ENCODE measurements around the gene NFAM1. TPM values are rescaled to one million over a fixed set of nuclear protein-coding genes. Genes with fewer than 3 reads are reported as not detected.

The NFAM1 gene
- total and polyA plus RNA-seq, 12 donors = 0.44 to 11.2 (median 7.1) TPM

DNA sequence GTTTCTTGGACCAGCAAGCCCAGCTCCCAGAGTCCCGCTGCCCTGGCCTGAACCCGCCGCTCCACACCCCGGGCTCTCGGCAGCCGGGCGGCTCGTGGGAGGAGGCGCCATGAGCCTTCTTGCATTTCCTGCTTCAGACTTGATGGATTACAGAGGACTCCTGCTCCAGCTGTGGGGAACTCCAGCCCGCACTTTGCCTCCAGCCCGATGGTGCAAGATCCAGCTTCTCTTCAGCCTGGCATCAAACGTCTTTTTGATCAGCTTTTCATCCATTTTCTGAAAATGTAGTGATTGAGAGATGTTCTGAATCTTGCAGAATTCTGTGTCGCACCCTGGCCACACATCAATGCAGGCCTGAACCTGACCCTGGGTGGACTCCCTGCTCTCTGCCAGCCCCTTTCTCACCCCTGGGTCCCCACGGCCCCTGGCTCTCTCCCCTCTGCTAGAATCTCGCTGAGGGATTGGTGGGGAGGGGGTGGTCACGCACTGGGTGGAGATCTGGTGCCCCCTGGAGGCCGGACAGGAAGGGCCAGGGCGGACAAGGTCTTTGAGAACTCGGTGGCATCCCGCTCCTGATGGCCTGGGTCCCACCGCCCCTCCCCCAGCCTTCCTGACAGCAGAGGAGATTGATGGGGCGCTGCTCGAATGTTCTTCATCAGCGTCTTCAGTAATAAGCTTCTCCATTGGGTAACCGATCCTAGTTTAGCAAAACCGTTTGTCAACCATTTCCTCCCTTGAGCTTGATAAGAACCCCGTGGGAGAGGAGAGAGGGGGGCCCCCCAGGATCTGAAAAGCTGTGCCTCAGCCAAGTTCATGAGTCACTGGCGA lies 12.1 kb upstream of the NFAM1 start:
- Histone ChIP-seq H3K9me3 (replicated peaks in 1 of 3) (no peaks in the 10 kb centered on the region), H3K27me3 (no peaks in the 10 kb centered on the region), H3K4me3 (peak overlapping the region in 2 of 4 donors; percentile 2 to 63), H3K36me3 (replicated peaks in 1 of 2) (no peaks in the 10 kb centered on the region), H3K4me1 (replicated peaks in 1 of 2) (peaks cover 11 to 20% of the 10 kb centered on the region in 2 donors), H3K27ac (peak overlapping the region; percentile 38 to 96 (median 84))
- 1 to 2% (median 1%) methylated on average over 18 to 28 of the region's 28 CpGs for WGBS, 4 donors
- intact Hi-C loops (cut with DNase I) = no loop called here
- DNase-seq = peak; percentile 81 to 96 (median 90)
- TF ChIP-seq, protein P1, sequence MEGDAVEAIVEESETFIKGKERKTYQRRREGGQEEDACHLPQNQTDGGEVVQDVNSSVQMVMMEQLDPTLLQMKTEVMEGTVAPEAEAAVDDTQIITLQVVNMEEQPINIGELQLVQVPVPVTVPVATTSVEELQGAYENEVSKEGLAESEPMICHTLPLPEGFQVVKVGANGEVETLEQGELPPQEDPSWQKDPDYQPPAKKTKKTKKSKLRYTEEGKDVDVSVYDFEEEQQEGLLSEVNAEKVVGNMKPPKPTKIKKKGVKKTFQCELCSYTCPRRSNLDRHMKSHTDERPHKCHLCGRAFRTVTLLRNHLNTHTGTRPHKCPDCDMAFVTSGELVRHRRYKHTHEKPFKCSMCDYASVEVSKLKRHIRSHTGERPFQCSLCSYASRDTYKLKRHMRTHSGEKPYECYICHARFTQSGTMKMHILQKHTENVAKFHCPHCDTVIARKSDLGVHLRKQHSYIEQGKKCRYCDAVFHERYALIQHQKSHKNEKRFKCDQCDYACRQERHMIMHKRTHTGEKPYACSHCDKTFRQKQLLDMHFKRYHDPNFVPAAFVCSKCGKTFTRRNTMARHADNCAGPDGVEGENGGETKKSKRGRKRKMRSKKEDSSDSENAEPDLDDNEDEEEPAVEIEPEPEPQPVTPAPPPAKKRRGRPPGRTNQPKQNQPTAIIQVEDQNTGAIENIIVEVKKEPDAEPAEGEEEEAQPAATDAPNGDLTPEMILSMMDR (IDR thresholded peaks at IDR 0.05) = peak; percentile 45 to 84 (median 66)
- TF ChIP-seq POLR2A (IDR thresholded peaks at IDR 0.05) = peak in 1 of 2 donors; percentile 81

DNA sequence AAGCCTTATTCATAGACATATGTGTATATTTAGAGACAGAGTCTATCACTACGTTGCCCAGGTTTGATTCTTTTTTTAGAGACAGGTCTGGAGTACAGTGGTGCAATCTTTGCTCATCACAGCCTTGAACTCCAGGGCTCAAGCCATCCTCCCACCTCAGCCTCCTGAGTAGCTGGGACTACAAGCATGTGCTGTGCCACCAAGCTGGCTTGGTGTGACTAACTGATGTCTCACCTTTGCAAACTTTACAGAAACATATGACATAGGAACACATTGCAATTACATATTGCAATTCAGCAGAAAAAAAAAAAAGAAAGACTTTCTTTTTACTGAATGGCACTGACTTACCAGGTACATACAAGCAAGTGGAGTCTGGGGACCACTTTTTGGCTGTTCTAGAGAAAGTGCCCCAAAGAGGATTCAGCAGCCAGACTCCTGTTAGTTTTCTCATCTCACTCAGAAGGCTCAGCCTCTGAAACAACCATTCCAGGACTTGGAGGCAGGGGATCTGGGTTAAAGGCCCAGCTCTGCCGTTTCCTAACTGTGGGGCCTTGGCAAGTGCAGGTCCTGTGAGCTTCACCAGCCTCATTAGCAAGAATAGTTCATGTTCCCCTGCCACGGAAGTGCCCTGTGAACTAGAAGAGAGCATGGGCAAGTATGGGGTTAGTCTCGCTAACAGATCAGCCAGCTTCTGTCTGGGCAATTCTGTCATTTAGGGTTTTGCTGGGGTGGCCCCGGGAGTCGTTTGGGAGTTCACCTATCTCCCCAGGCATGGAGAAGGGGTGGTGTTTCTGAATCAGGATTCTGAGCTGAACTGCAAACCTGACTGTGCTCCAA lies 11.3 kb upstream of the NFAM1 start:
- H3K36me3 ChIP-seq (replicated peaks in 1 of 2) = no peaks in the 10 kb centered on the region
- no peak for DNase-seq
- intact Hi-C loops (cut with DNase I) = no loop called here
- H3K9me3 ChIP-seq (replicated peaks in 1 of 3) = no peaks in the 10 kb centered on the region
- H3K27ac ChIP-seq = peak overlapping the region in 3 of 5 donors; percentile 38 to 96 (median 89)
- H3K4me1 ChIP-seq (replicated peaks in 1 of 2) = peaks cover 11 to 20% of the 10 kb centered on the region in 2 donors
- 23 to 36% (median 32%) methylated on average over 3 to 6 of the region's 6 CpGs for WGBS, 4 donors
- TF ChIP-seq POLR2A (IDR thresholded peaks at IDR 0.05) = no peak
- TF ChIP-seq, protein P1 (IDR thresholded peaks at IDR 0.05) = no peak
- H3K4me3 ChIP-seq = peak overlapping the region in 1 of 4 donors; percentile 63
- H3K27me3 ChIP-seq = no peaks in the 10 kb centered on the region

DNA sequence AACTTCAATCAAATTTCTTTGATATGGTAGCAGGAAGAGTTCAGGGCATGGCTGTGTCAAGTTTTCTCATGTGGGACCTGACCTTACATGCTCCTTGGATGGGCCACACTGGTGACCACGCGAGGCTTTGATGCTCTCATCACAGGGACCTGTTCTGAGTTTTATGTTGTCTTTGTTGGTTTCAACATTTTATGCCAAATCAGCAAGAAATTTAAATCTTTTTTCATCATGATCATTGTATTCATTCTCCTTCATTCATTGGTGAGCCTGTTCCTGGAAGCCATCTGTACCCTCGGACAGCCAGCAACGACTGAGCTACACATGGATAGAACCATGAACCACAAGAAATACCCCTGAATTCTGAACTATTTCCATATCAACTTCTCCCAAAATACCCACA lies 10.5 kb upstream of the NFAM1 start:
- no peaks in the 10 kb centered on the region for H3K9me3 ChIP-seq (replicated peaks in 1 of 3)
- no peak overlapping the region for H3K27ac ChIP-seq
- 79 to 87% (median 84%) methylated on average over 4 of the region's 4 CpGs for WGBS, 4 donors
- H3K36me3 ChIP-seq (replicated peaks in 1 of 2) = no peaks in the 10 kb centered on the region
- no peaks in the 10 kb centered on the region for H3K27me3 ChIP-seq
- no peak for DNase-seq
- H3K4me1 ChIP-seq (replicated peaks in 1 of 2) = peaks cover 13 to 24% of the 10 kb centered on the region in 2 donors
- intact Hi-C loops (cut with DNase I) = no loop called here
- no peak overlapping the region for H3K4me3 ChIP-seq
- TF ChIP-seq, protein P1 (IDR thresholded peaks at IDR 0.05) = no peak

DNA sequence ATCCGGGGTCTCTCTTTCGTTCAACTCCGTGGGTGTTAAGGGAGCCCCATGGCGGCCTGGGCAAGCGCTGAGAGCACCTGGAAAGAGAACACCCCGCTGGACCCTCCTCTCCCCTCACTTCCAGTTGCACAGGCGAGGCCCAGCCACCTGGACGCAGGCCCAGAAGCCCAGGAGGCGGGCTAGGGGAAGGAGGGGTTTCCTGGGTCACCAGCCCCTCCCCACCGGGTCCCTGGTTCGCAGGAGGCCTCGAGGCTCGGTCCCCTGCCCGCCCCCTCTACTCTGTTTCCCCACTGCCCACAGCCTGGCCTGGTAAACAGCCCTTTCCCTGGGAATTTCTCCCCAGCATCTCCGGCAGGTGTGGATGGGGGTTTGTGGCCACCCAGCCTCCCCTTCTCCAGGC lies 8.5 kb upstream of the NFAM1 start:
- H3K36me3 ChIP-seq (replicated peaks in 1 of 2) = no peaks in the 10 kb centered on the region
- 73 to 96% (median 83%) methylated on average over 3 to 15 of the region's 15 CpGs for WGBS, 4 donors
- intact Hi-C loops (cut with DNase I) = no loop called here
- no peak overlapping the region for H3K27ac ChIP-seq
- H3K9me3 ChIP-seq (replicated peaks in 1 of 3) = no peaks in the 10 kb centered on the region
- H3K4me3 ChIP-seq = no peak overlapping the region
- no peak for TF ChIP-seq POLR2A (IDR thresholded peaks at IDR 0.05)
- TF ChIP-seq, protein P1 (IDR thresholded peaks at IDR 0.05) = no peak
- peaks cover 15 to 42% of the 10 kb centered on the region in 2 donors for H3K4me1 ChIP-seq (replicated peaks in 1 of 2)
- no peak for DNase-seq
- H3K27me3 ChIP-seq = no peaks in the 10 kb centered on the region

Measured in adrenal gland (tissue), 12 donors.